Astrocyte (in vitro differentiated cells and primary cell): ENCODE data around the gene DDR2. TPM values are rescaled to one million over a fixed set of nuclear protein-coding genes. Genes with fewer than 3 reads are reported as not detected.

Experiments used
- DNase-seq: peaks from one replicate; pipeline ENCODE4 v3.0.0-alpha.2; 2010; ENCODE audit warnings: low read depth
- FAIRE-seq: peaks from 2 replicates; lab custom pipeline; 2011; peaks lifted over from hg19 to GRCh38; lab: Jason Lieb, UNC
- H2AFZ ChIP-seq: 2 replicates; pipeline ENCODE4 v1.6.0; 2012; ENCODE audit warnings: low read depth, low read length, inconsistent platforms
- H3K27ac ChIP-seq: 2 replicates; pipeline ENCODE4 v1.5.1; 2011; ENCODE audit warnings: low read depth, low read length, inconsistent platforms
- H3K27me3 ChIP-seq: 2 replicates; pipeline ENCODE4 v1.6.0; 2011; ENCODE audit warnings: low read length, inconsistent platforms; ENCODE audit not compliant: insufficient read depth
- H3K36me3 ChIP-seq: 2 replicates; pipeline ENCODE4 v1.5.1; 2011; ENCODE audit warnings: low read length, inconsistent platforms; ENCODE audit not compliant: insufficient read depth
- H3K4me1 ChIP-seq: 2 replicates; pipeline ENCODE4 v1.5.1; 2011; ENCODE audit warnings: low read length, inconsistent platforms; ENCODE audit not compliant: insufficient read depth
- H3K4me2 ChIP-seq: 2 replicates; pipeline ENCODE4 v1.6.0; 2012; ENCODE audit warnings: low read length, inconsistent platforms
- H3K4me3 ChIP-seq: 2 replicates; pipeline ENCODE4 v1.5.1; 2011; ENCODE audit warnings: low read depth, mild to moderate bottlenecking, low read length, inconsistent platforms; ENCODE audit not compliant: insufficient read depth
- H3K79me2 ChIP-seq: 2 replicates; pipeline ENCODE4 v1.6.0; 2012; ENCODE audit warnings: mild to moderate bottlenecking, low read length, inconsistent platforms; ENCODE audit not compliant: insufficient read depth
- H3K9ac ChIP-seq: 2 replicates; pipeline ENCODE4 v1.6.0; 2012; ENCODE audit warnings: mild to moderate bottlenecking, low read length, inconsistent platforms
- H3K9me3 ChIP-seq: 2 replicates; pipeline ENCODE4 v1.5.1; 2012; ENCODE audit warnings: low read depth, mild to moderate bottlenecking, low read length, inconsistent platforms; ENCODE audit not compliant: insufficient read depth
- H4K20me1 ChIP-seq: 2 replicates; pipeline ENCODE4 v1.6.0; 2012; ENCODE audit warnings: low read length, inconsistent platforms; ENCODE audit not compliant: insufficient read depth
- H3K27ac Mint-ChIP-seq: one replicate; pipeline ENCODE4 v1.8.0; 2021; ENCODE audit warnings: mild to moderate bottlenecking, mixed read lengths; ENCODE audit not compliant: unreplicated experiment
- H3K27me3 Mint-ChIP-seq: one replicate; pipeline ENCODE4 v1.8.0; 2021; ENCODE audit warnings: low read depth, mixed read lengths; ENCODE audit not compliant: unreplicated experiment
- H3K36me3 Mint-ChIP-seq: one replicate; pipeline ENCODE4 v1.8.0; 2021; ENCODE audit warnings: low read depth, mixed read lengths; ENCODE audit not compliant: unreplicated experiment
- H3K4me1 Mint-ChIP-seq: one replicate; pipeline ENCODE4 v1.8.0; 2021; ENCODE audit warnings: low read depth, mixed read lengths; ENCODE audit not compliant: unreplicated experiment
- H3K4me3 Mint-ChIP-seq: one replicate; pipeline ENCODE4 v1.8.0; 2021; ENCODE audit warnings: mild to moderate bottlenecking, moderate library complexity, mixed read lengths; ENCODE audit not compliant: unreplicated experiment
- H3K9me3 Mint-ChIP-seq: one replicate; pipeline ENCODE4 v1.8.0; 2021; ENCODE audit warnings: mild to moderate bottlenecking, mixed read lengths; ENCODE audit not compliant: unreplicated experiment
- EZH2 ChIP-seq: IDR thresholded peaks from 2 replicates; pipeline ENCODE4 v1.6.1; 2012; ENCODE audit warnings: mild to moderate bottlenecking, low read length, inconsistent platforms; ENCODE audit not compliant: insufficient read depth
- total RNA-seq: library from RNA; stranded (reverse); gene quantifications from 2 replicates; pipeline ENCODE4 v1.2.1, GENCODE V29; 2021
- TF ChIP-seq, protein P1 (sequence below): IDR thresholded peaks from 2 replicates; pipeline ENCODE4 v1.5.1; 2011; ENCODE audit warnings: low read depth, mild to moderate bottlenecking, inconsistent platforms, low read length, moderate library complexity; ENCODE audit not compliant: insufficient read depth

Gene DDR2
- total RNA-seq, 1 donor from 2014 or later: 15.3 TPM

DNA sequence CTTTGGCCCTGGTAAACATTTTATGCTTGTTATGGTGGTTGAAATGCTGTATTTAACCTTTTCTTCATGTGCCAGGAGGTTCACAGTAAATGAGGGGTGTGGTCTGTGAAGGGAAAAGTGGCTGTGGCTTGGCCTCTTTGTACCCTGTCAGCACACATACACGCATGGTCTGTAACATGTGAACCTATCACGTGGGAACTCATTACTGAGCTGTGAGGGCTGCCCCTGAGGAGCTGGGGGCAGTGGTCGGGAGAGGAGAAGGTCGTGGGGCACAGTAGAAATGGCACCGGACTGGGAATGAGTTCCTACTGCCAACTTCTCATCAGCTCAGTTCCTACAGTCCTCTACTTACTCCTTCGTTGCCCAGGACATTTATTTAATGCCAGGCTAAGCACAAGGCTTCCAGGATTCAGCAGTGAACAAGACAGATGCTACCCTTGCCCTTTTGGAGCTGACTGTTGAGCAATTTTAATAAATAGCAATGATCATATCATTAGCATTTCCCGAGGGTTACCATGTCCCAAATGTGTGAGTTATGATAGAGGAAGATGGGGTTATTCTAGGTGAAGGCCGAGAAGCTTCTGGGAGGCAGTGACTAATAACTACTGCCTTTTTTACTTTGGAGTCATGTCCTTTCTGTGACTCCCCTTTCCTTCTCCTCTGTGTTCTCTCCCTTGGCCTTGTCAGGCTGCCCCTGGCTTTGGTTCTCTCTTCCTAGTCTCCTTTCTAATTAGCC is 38.8 kb downstream of the DDR2 start:
- no peaks in the 10 kb centered on the region for H3K36me3 Mint-ChIP-seq
- no peak for FAIRE-seq

DNA sequence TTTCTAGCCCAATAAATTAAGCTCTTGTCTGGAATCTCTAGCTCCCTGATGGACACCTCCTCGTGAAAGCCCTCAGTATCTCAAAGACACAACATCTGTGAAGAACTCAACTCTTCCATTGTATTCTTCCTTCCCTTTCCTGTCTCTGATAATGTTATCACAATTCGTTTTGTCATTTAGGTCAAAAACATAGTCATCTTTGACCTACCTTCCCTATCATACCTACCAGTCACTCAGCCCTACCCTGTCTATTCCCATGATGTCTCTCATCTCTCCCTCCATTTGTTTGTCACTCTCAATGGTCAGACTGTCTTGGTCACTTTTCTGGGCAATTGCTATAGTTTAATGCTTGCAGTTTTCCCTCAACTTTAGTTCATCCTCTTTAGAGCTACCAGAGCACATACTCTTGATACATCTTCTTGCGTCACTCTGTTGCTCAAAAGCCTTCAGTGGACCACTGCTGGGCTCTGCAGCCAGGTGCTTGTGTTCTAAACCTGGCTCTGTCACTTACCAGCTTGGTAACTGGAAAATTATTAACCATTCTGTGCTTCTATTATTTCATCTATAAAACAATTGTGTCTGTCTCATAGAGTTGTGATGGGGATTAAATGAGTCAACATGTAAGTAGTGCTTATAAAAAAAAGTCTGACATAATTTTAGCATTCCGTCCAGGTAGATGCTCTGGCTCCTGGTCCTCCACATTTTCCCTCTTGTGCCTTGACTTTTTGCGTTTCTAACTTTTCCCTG is 39.6 kb downstream of the DDR2 start:
- Mint-ChIP-seq H3K27me3 (no peaks in the 10 kb centered on the region), H3K9me3 (no peaks in the 10 kb centered on the region), H3K27ac (no peak overlapping the region), H3K4me1 (peaks cover 23% of the 10 kb centered on the region), H3K4me3 (no peak overlapping the region), H3K36me3 (no peaks in the 10 kb centered on the region)
- H3K27me3 ChIP-seq: no peaks in the 10 kb centered on the region
- TF ChIP-seq, protein P1, sequence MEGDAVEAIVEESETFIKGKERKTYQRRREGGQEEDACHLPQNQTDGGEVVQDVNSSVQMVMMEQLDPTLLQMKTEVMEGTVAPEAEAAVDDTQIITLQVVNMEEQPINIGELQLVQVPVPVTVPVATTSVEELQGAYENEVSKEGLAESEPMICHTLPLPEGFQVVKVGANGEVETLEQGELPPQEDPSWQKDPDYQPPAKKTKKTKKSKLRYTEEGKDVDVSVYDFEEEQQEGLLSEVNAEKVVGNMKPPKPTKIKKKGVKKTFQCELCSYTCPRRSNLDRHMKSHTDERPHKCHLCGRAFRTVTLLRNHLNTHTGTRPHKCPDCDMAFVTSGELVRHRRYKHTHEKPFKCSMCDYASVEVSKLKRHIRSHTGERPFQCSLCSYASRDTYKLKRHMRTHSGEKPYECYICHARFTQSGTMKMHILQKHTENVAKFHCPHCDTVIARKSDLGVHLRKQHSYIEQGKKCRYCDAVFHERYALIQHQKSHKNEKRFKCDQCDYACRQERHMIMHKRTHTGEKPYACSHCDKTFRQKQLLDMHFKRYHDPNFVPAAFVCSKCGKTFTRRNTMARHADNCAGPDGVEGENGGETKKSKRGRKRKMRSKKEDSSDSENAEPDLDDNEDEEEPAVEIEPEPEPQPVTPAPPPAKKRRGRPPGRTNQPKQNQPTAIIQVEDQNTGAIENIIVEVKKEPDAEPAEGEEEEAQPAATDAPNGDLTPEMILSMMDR: no peak
- no peak for TF ChIP-seq EZH2
- H3K9ac ChIP-seq: no peak overlapping the region
- H3K9me3 ChIP-seq: no peaks in the 10 kb centered on the region
- H4K20me1 ChIP-seq: peaks cover 14% of the 10 kb centered on the region
- DNase-seq (no peak), FAIRE-seq (no peak)
- peak overlapping the region; percentile 47 for H3K27ac ChIP-seq
- no peak overlapping the region for H3K4me3 ChIP-seq
- peaks cover 24% of the 10 kb centered on the region for H3K79me2 ChIP-seq
- peak overlapping the region; percentile 21 for H3K4me2 ChIP-seq
- H3K4me1 ChIP-seq: peaks cover 40% of the 10 kb centered on the region
- no peak overlapping the region for H2AFZ ChIP-seq
- no peaks in the 10 kb centered on the region for H3K36me3 ChIP-seq

More for the DNA sequence above, 38.8 kb downstream of the DDR2 start:
- peak; percentile 77 for DNase-seq
- no peaks in the 10 kb centered on the region for H3K9me3 Mint-ChIP-seq
- Histone ChIP-seq H3K36me3 (no peaks in the 10 kb centered on the region), H3K79me2 (peaks cover 26% of the 10 kb centered on the region), H3K9me3 (no peaks in the 10 kb centered on the region), H3K27me3 (no peaks in the 10 kb centered on the region), H3K9ac (no peak overlapping the region), H3K4me1 (peaks cover 33% of the 10 kb centered on the region), H3K4me3 (no peak overlapping the region), H3K27ac (peak overlapping the region; percentile 47), H2AFZ (no peak overlapping the region), H4K20me1 (peaks cover 13% of the 10 kb centered on the region), H3K4me2 (peak overlapping the region; percentile 21)
- H3K4me3 Mint-ChIP-seq: no peak overlapping the region
- H3K27ac Mint-ChIP-seq: no peak overlapping the region
- H3K27me3 Mint-ChIP-seq: no peaks in the 10 kb centered on the region
- no peak for TF ChIP-seq EZH2
- TF ChIP-seq, protein P1: no peak
- peaks cover 26% of the 10 kb centered on the region for H3K4me1 Mint-ChIP-seq
